Activated T-cell treated with anti-CD3 and anti-CD28 coated beads, Interleukin-2, amount 50 U/mL, for 4 hours (primary cell): ENCODE results near the gene SALL4. TPM values are rescaled to one million over a fixed set of nuclear protein-coding genes. Genes with fewer than 3 reads are reported as not detected.
A peak's percentile ranks its signal among the peaks of the same experiment; 100 is the strongest.
"Not testable (repeated sequence)": the region's sequence is repeated elsewhere in the genome, so short reads cannot be mapped to it uniquely, and the experiment has no call there.

Experiments
- ATAC-seq, 2 donors: fragments of 200-7000 bp; cut with Tn5 transposase; one replicate each; pipeline ENCODE4 v1.10.0; 2021
- DNase-seq: peaks from one replicate; pipeline ENCODE4 v3.0.0-alpha.2; 2020
- H3K27me3 Mint-ChIP-seq: one replicate; pipeline ENCODE4 v1.8.0; 2021; ENCODE audit warnings: low read depth, mixed read lengths
- H3K36me3 Mint-ChIP-seq: one replicate; pipeline ENCODE4 v1.8.0; 2022; ENCODE audit warnings: mixed read lengths; ENCODE audit not compliant: insufficient read depth
- H3K4me1 Mint-ChIP-seq: one replicate; pipeline ENCODE4 v1.8.0; 2021; ENCODE audit warnings: low read depth, mixed read lengths
- H3K4me3 Mint-ChIP-seq: one replicate; pipeline ENCODE4 v1.8.0; 2021; ENCODE audit warnings: mild to moderate bottlenecking, moderate library complexity, mixed read lengths
- H3K9me3 Mint-ChIP-seq: one replicate; pipeline ENCODE4 v1.8.0; 2021; ENCODE audit warnings: mixed read lengths
- total RNA-seq, 3 donors: library from RNA; stranded (reverse); gene quantifications; one replicate each; pipeline ENCODE4 v1.2.1, GENCODE V29; 2021

The SALL4 gene
- total RNA-seq, 3 donors from 2014 or later = 0.08 to 0.22 (median 0.15) TPM

DNA sequence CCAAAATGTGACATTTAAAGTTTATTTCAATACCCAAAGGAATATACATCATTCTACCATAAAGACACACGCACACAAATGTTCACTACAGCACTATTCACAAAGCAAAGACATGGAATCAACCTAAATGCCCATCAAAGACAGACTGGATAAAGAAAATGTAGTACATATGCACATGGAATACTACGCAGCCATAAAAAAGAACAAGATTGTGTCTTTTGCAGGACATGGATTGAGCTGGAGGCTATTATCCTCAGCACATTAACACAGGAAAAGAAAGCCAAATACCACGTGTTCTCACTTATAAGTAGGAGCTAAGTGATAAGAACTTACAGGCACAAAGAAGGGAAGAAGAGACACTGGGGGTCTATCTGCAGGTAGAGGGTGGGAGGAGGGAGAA lies 56.5 kb downstream of the SALL4 start:
- H3K36me3 Mint-ChIP-seq = no peaks in the 10 kb centered on the region
- DNase-seq (no peak), ATAC-seq (no peak)
- peaks cover 3% of the 10 kb centered on the region for H3K4me1 Mint-ChIP-seq
- no peak overlapping the region for H3K4me3 Mint-ChIP-seq
- H3K9me3 Mint-ChIP-seq = no peaks in the 10 kb centered on the region
- H3K27me3 Mint-ChIP-seq = peaks cover 1% of the 10 kb centered on the region

DNA sequence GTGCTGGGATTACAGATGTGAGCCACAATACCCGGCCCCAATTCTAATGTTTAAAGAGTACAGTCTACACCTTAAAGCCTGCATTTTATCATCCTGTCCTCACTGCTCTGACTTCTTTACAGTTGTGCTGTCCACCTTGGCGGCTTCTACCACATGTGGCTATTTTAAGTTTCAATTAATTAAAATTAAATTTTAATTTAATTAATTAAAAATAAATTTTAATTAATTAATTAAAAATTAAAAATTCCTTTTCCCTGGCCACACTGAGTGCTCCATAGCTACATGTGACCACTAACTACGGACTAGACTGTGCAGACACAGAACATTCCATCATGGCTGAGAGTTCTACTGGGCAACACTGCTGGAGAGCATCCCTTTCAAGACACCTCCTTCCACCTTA lies 61.5 kb downstream of the SALL4 start:
- H3K4me3 Mint-ChIP-seq = no peak overlapping the region
- ATAC-seq = no peak
- peaks cover 1% of the 10 kb centered on the region for H3K27me3 Mint-ChIP-seq
- DNase-seq = no peak
- no peaks in the 10 kb centered on the region for H3K36me3 Mint-ChIP-seq
- H3K9me3 Mint-ChIP-seq = no peaks in the 10 kb centered on the region
- no peaks in the 10 kb centered on the region for H3K4me1 Mint-ChIP-seq

GRCh38 chr20:51740308-51740707 lies 62.0 kb downstream of the SALL4 start:
- not testable (repeated sequence) for H3K27me3 Mint-ChIP-seq, H3K36me3 Mint-ChIP-seq, DNase-seq, ATAC-seq, H3K4me3 Mint-ChIP-seq, H3K9me3 Mint-ChIP-seq, H3K4me1 Mint-ChIP-seq

DNA sequence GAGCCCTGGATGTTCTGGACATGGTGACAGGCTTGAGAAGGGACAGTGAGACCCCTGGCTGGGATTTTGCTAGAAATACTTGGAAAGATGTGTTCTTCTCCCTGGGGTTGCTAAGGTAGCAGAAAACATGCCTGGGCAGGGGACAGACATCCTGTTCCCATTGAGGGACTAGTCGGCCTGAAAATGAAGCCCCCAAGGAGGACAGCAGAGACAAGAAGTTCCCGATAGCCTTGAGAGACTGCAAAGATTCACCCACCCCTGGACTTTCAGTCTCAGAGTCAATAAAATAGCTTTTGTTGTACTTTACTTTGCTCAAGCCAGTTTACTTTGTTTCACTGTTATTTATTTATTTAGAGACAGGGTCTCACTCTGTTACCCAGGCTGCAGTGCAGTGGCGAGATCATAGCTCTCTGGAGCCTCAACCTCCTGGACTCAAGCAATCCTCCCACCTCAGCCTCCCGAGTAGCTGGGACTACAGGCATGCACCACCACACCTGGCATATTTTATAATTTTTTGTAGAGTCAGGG lies 62.5 kb downstream of the SALL4 start:
- H3K36me3 Mint-ChIP-seq = no peaks in the 10 kb centered on the region
- ATAC-seq (no peak), DNase-seq (no peak)
- H3K27me3 Mint-ChIP-seq = no peaks in the 10 kb centered on the region
- no peaks in the 10 kb centered on the region for H3K9me3 Mint-ChIP-seq
- H3K4me1 Mint-ChIP-seq = no peaks in the 10 kb centered on the region
- no peak overlapping the region for H3K4me3 Mint-ChIP-seq

- no peaks in the 10 kb centered on the region for H3K4me1 Mint-ChIP-seq
- H3K4me3 Mint-ChIP-seq = no peak overlapping the region
- peak in 1 of 2 donors; percentile 38 for ATAC-seq
- no peaks in the 10 kb centered on the region for H3K9me3 Mint-ChIP-seq
- no peak for DNase-seq
- H3K27me3 Mint-ChIP-seq = no peaks in the 10 kb centered on the region
- no peaks in the 10 kb centered on the region for H3K36me3 Mint-ChIP-seq
Measured at GRCh38 chr20:51738877-51739447, 63.4 kb downstream of the SALL4 start.

DNA sequence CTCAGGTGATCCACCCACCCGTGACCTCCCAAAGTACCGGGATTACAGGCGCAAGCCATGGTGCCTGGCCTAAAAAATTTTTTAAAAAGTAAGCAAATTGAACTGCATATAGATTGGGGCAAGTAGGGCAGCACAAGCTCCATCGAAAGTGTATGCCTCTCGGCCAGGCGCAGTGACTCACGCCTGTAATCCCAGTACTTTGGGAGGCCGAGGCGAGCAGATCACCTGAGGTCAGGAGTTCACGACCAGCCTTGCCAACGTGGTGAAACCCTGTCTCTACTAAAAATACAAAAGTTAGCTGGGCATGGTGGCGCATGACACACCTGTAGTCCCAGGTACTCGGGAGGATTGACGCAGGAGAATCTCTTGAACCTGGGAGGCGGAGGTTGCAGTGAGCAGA lies 64.1 kb downstream of the SALL4 start:
- not testable (repeated sequence) for H3K27me3 Mint-ChIP-seq, H3K36me3 Mint-ChIP-seq, H3K4me3 Mint-ChIP-seq, H3K4me1 Mint-ChIP-seq, DNase-seq, ATAC-seq, H3K9me3 Mint-ChIP-seq

- Mint-ChIP-seq H3K9me3 (no peaks in the 10 kb centered on the region), H3K4me1 (peaks cover 3% of the 10 kb centered on the region), H3K36me3 (no peaks in the 10 kb centered on the region), H3K27me3 (peaks cover 2% of the 10 kb centered on the region), H3K4me3 (no peak overlapping the region)
- no peak for DNase-seq
- no peak for ATAC-seq
Measured at GRCh38 chr20:51736947-51737346, 65.4 kb downstream of the SALL4 start.

- no peak for DNase-seq
- ATAC-seq = no peak
- H3K27me3 Mint-ChIP-seq = peaks cover 2% of the 10 kb centered on the region
- no peak overlapping the region for H3K4me3 Mint-ChIP-seq
- H3K9me3 Mint-ChIP-seq = no peaks in the 10 kb centered on the region
- peaks cover 3% of the 10 kb centered on the region for H3K4me1 Mint-ChIP-seq
- H3K36me3 Mint-ChIP-seq = no peaks in the 10 kb centered on the region
Measured at GRCh38 chr20:51735728-51736600, 66.4 kb downstream of the SALL4 start.

DNA sequence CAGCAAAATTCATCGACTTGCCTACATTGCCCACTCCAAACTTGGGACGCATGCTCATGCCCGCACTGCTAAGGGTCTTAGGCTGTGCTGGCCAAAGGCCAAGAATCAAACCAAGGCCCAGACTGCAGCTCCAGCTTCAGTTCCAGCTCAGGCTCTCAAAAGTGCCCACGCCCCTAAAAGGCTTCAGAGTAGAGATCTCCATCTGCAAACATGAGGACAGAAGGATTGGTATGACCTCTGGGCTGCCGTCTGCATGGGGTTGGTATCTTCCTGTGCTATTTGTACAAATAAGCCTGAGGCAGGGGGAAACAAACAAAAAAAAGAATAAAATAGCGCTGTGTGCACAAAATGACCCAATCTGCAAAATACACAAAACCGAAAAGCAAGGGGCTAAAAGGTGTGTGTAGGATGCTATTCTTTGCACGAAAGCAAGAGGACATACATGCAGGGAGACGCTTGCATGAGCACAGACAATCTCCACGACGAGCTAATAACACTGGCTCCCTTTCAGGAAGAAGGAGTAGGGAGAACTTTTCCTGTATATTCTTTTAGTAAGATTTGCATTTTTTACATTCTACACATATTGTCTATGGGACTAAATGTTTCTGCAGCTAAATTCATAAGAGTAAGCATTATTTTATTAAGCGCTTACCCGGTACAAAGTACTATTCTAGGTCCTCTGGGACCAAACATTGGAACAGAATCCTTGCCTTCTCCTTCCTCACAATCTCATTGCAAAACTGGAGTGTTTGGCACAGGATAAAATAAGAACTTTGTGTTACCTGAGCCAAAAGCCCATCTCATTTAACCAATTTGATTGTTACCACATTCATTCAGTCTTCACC lies 67.2 kb downstream of the SALL4 start:
- no peaks in the 10 kb centered on the region for H3K9me3 Mint-ChIP-seq
- DNase-seq = no peak
- no peaks in the 10 kb centered on the region for H3K36me3 Mint-ChIP-seq
- no peak overlapping the region for H3K4me3 Mint-ChIP-seq
- H3K4me1 Mint-ChIP-seq = peaks cover 3% of the 10 kb centered on the region
- ATAC-seq = no peak
- peaks cover 2% of the 10 kb centered on the region for H3K27me3 Mint-ChIP-seq

DNA sequence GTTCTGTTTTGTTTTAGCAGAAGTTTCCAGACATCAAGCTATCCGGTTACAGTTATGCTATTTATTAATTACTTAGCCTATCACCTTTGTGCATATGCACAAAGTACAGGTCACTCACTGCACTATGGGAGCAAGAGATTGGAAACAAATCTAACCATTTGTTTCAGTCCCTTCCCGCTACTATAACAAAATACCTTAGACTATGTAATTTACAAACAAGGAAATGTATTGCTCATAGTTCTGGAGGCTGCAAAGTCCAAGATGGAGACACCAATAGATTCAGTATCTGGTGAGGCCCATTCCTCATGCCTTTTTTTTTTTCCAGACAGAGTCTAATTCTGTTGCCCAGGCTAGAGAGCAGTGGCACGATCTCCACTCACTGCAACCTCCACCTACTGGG lies 69.3 kb downstream of the SALL4 start:
- DNase-seq = no peak
- H3K36me3 Mint-ChIP-seq = no peaks in the 10 kb centered on the region

More for the DNA sequence above, 69.3 kb downstream of the SALL4 start:
- Mint-ChIP-seq H3K9me3 (no peaks in the 10 kb centered on the region), H3K4me3 (no peak overlapping the region), H3K27me3 (peaks cover 4% of the 10 kb centered on the region), H3K4me1 (peaks cover 3% of the 10 kb centered on the region)
- ATAC-seq = no peak

Other genes with a start within 250 kb of the SALL4 start
- 1 to 10 TPM in 2 of 3 donors, under 1 TPM in 1; 0.30 to 1.2 (median 1.0) TPM for gene ATP9A, start 34.1 kb downstream of the SALL4 start, total RNA-seq